Measurements from ENCODE around the gene HOXA4. TPM values are rescaled to one million over a fixed set of nuclear protein-coding genes. Genes with fewer than 3 reads are reported as not detected.

The HOXA4 gene
- total RNA-seq, 4 donors from 2014 or later: 0.56 to 2.1 (median 1.3) TPM

- Histone ChIP-seq H3K27ac (no peak overlapping the region), H3K4me1 (peaks cover 0 to 7% of the 10 kb centered on the region in 2 donors), H3K4me3 (replicated peaks in 1 of 3) (no peak overlapping the region), H3K36me3 (no peaks in the 10 kb centered on the region), H3K9me3 (no peaks in the 10 kb centered on the region), H3K27me3 (peaks cover 47% of the 10 kb centered on the region)
- WGBS, 2 donors: 25 to 41% methylated on average over 18 of the region's 18 CpGs
- no peak for DNase-seq
- intact Hi-C loops (cut with DNase I): no loop called here
- no peak for TF ChIP-seq POLR2A (IDR thresholded peaks at IDR 0.05)
- TF ChIP-seq CTCF (IDR thresholded peaks at IDR 0.05): no peak
These were observed 3.1 kb upstream of the HOXA4 start for GRCh38 chr7:27133409-27134231.

- no peak for DNase-seq
- no peak for TF ChIP-seq CTCF (IDR thresholded peaks at IDR 0.05)
- no peak for TF ChIP-seq POLR2A (IDR thresholded peaks at IDR 0.05)
- Histone ChIP-seq H3K36me3 (no peaks in the 10 kb centered on the region), H3K27me3 (peaks cover 45% of the 10 kb centered on the region), H3K4me3 (replicated peaks in 1 of 3) (no peak overlapping the region), H3K4me1 (peaks cover 0 to 7% of the 10 kb centered on the region in 2 donors), H3K9me3 (no peaks in the 10 kb centered on the region), H3K27ac (no peak overlapping the region)
- intact Hi-C loops (cut with DNase I): no loop called here
- WGBS, 2 donors: 30 to 53% methylated on average over 6 of the region's 6 CpGs
These were observed 2.4 kb upstream of the HOXA4 start for GRCh38 chr7:27132978-27133377.

GRCh38 chr7:27132214-27132613 lies 1.7 kb upstream of the HOXA4 start:
- TF ChIP-seq POLR2A (IDR thresholded peaks at IDR 0.05) (no peak), CTCF (IDR thresholded peaks at IDR 0.05) (no peak)
- Histone ChIP-seq H3K4me3 (replicated peaks in 1 of 3) (no peak overlapping the region), H3K27ac (no peak overlapping the region), H3K4me1 (peaks cover 0 to 7% of the 10 kb centered on the region in 2 donors), H3K27me3 (peaks cover 45% of the 10 kb centered on the region), H3K9me3 (no peaks in the 10 kb centered on the region), H3K36me3 (no peaks in the 10 kb centered on the region)
- no peak for DNase-seq
- 33 to 53% methylated on average over 2 of the region's 2 CpGs for WGBS, 2 donors
- intact Hi-C loops (cut with DNase I): no loop called here

- DNase-seq: no peak
- H3K27ac ChIP-seq: no peak overlapping the region
- TF ChIP-seq POLR2A (IDR thresholded peaks at IDR 0.05): no peak
- peaks cover 0 to 7% of the 10 kb centered on the region in 2 donors for H3K4me1 ChIP-seq
- peaks cover 38% of the 10 kb centered on the region for H3K27me3 ChIP-seq
- 30 to 32% methylated on average over 12 of the region's 12 CpGs for WGBS, 2 donors
- intact Hi-C loops (cut with DNase I): no loop called here
- H3K4me3 ChIP-seq (replicated peaks in 1 of 3): peak overlapping the region in 1 of 3 donors; percentile 29
- no peaks in the 10 kb centered on the region for H3K9me3 ChIP-seq
- no peaks in the 10 kb centered on the region for H3K36me3 ChIP-seq
These were observed 848 bp upstream of the HOXA4 start for GRCh38 chr7:27131390-27131819.

- Histone ChIP-seq H3K9me3 (no peaks in the 10 kb centered on the region), H3K27ac (peak overlapping the region in 2 of 3 donors; percentile 44 to 65), H3K27me3 (peaks cover 26% of the 10 kb centered on the region), H3K4me3 (replicated peaks in 1 of 3) (peak overlapping the region in 1 of 3 donors; percentile 30), H3K36me3 (no peaks in the 10 kb centered on the region), H3K4me1 (peaks cover 0 to 7% of the 10 kb centered on the region in 2 donors)
- intact Hi-C loops (cut with DNase I): no loop called here
- 7 to 11% methylated on average over 11 to 39 of the region's 72 CpGs for WGBS, 2 donors
- no peak for DNase-seq
- TF ChIP-seq CTCF (IDR thresholded peaks at IDR 0.05) (no peak), POLR2A (IDR thresholded peaks at IDR 0.05) (no peak)
These were observed 623 bp downstream of the HOXA4 start for GRCh38 chr7:27129729-27130539.
